Stimulated activated CD8-positive, alpha-beta memory T cell treated with anti-CD3 and anti-CD28 coated beads, Interleukin-15, amount 100 ng/mL, for 48 hours (primary cell): Measurements from ENCODE around the gene TMTC1.
"Not testable (repeated sequence)": the region's sequence is repeated elsewhere in the genome, so short reads cannot be mapped to it uniquely, and the experiment has no call there.

ENCODE experiments used
- DNase-seq, 2 donors: peaks; one replicate each; pipeline ENCODE4 v3.0.0-alpha.2; 2020; ENCODE audit warnings: low read depth in 2 of 2

The TMTC1 gene

GRCh38 chr12:29572938-29573337 lies 210.8 kb downstream of the TMTC1 start:
- DNase-seq: no peak

- no peak for DNase-seq
Measured at GRCh38 chr12:29572464-29572863, 211.3 kb downstream of the TMTC1 start.

DNA sequence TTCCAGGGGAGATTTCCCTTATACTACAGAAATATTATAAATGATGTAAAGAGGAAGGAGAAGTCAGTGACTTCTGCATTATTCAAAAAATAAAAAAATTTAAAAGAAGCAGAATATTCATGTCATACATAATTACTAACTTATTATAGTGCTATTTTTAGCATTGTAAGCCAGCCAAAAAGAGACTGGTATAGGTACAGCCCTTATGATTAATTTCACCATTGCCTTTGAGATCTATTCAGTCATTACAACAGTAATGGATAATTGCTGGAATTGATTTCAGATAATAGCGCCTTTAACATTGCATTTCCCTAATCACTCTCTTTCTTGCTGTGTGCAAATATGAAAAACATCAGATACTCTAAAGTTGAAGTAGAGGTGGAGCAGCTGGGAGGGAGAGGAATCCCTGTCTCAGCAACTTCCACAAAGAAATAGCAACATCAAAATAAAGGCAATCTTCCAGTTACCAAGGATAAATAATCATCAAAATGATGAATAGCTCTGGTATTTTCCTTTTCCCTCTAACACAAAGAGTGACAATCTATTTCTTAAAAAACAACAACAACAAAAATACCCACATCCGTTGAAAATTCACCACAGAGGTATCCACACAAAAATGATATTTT lies 214.5 kb downstream of the TMTC1 start:
- DNase-seq: no peak

DNA sequence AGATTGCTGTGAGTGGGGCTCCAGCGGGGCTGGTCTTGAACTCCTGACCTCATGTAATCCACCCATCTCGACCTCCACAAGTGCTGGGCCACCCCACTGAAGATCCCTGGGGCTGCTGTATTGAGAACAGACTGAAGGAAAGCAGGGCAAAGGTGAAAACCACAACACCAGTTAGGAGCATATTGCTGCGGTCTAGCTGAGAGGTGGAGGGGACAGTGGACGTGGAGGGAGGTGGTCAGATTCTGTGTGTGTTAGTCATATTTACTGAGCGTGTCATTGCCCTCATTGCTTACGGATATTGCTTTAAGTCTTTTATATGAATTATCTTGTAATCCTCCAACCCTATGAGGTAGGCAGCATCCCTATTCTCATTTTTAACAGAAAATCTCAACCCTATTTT lies 217.3 kb downstream of the TMTC1 start:
- no peak for DNase-seq

GRCh38 chr12:29565727-29566126 lies 218.0 kb downstream of the TMTC1 start:
- DNase-seq: no peak

DNA sequence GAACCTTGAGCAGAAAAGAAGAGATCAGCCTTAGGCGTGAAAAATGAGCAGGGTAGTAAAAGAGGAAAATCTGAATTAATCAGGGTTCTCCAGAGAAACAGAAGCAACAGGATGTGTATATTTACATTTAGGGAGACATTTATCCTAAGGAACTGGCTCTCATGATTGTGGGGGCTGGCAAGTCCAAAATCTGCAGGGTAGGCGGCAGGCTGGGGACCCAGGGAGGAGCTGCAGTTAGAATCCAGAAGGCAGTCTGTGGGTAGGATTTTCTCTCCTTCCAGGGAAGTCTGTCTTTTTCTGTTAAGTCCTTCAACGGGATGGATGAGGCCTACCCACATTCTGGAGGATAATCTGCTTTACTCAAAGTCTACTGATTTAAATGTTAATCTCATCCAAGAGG lies 218.8 kb downstream of the TMTC1 start:
- DNase-seq: no peak

- DNase-seq: no peak
Measured at GRCh38 chr12:29563636-29564035, 220.1 kb downstream of the TMTC1 start.

GRCh38 chr12:29563071-29563470 lies 220.7 kb downstream of the TMTC1 start:
- no peak for DNase-seq

- DNase-seq: no peak
Measured at GRCh38 chr12:29562110-29562804, 221.5 kb downstream of the TMTC1 start.

DNA sequence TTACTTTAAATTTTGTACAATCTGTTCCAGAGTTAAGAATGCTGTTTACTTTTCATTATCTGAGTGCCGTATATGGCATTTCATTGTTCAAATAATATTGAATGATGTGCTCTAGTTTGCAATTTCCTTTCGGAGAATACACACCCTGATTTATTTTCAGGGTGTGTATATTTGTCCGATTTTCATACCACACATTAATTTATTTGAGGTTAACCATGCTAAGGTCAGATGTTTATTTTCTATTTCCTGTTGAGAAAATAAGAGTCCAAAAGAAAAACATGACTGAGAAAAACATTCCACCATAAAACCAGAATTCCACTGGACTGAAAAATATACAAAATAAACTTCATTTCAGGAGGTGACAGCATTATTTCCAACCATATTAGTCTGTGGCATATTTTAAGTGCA lies 222.1 kb downstream of the TMTC1 start:
- DNase-seq: no peak

- no peak for DNase-seq
Measured at GRCh38 chr12:29559198-29559597, 224.5 kb downstream of the TMTC1 start.

- no peak for DNase-seq
Measured at GRCh38 chr12:29556363-29556762, 227.4 kb downstream of the TMTC1 start.

DNA sequence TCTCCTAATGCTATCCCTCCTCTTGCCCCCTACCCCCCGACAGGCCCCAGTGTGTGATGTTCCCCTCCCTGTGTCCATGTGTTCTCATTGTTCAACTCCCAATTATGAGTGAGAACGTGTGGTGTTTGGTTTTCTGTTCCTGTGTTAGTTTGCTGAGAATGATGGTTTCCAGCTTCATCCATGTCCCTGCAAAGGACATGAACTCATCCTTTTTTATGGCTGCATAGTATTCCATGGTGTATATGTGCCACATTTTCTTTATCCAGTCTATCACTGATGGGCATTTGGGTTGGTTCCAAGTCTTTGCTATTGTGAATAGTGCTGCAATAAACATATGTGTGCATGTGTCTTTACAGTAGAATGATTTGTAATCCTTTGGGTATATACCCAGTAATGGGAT lies 228.3 kb downstream of the TMTC1 start:
- not testable (repeated sequence) for DNase-seq

DNA sequence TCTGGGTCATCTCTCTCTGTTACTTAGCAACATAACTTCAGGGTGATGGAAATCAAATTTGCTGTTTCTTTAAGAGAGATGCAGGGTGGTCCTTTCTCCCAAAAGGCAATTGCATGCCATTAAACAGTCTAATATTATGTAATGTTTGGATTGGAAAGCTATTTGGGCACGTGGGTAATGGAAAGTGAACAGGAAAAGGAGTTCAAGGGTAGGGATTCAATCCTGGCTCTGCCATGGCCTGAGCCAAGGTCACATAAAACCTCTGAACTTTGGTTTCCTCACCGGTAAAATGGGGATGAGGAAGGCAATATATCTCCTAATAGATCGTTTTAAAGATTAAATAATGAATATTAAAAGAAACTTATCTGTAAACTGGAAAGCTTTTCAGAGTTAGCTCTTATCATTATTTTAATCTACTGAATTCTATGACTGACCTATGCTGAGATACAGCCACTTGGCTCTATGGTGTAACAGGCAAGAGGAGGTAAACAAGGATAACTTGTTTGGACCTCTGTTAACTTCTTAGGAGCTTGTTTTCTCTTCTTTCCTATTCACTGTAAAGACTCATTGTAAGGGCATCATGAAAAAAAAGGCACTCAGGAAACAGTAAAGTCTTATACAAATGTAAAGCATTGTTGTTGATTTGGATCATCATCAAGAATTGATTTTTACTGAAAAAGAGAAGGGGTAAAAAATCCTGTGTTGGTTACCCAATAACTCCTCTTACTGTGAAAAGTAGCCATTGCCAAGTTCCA lies 230.6 kb downstream of the TMTC1 start:
- DNase-seq: no peak

GRCh38 chr12:29552324-29552927 lies 231.3 kb downstream of the TMTC1 start:
- peak; percentile 26 to 39 for DNase-seq

- no peak for DNase-seq
Measured at GRCh38 chr12:29551812-29552211, 231.9 kb downstream of the TMTC1 start.

- DNase-seq: no peak
Measured at GRCh38 chr12:29547864-29548263, 235.9 kb downstream of the TMTC1 start.

- DNase-seq: no peak
Measured at GRCh38 chr12:29547151-29547632, 236.6 kb downstream of the TMTC1 start.

- no peak for DNase-seq
Measured at GRCh38 chr12:29546000-29546399, 237.7 kb downstream of the TMTC1 start.

DNA sequence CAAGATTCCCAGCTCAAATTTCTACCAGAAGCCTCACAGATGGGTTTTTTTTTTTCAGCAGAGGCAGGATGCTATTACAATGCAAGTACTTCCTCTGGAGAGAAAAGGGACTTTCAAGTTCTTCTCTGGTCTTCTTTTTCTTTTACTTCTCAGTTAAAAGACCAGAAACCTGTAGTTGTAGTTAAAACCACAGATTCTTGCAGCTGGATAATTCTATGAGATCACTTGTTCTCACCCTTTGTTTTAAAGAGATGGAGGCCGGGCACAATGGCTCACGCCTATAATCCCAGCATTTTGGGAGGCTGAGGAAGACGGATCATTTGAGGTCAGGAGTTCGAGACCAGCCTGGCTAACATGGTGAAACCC lies 238.7 kb downstream of the TMTC1 start:
- DNase-seq: no peak

DNA sequence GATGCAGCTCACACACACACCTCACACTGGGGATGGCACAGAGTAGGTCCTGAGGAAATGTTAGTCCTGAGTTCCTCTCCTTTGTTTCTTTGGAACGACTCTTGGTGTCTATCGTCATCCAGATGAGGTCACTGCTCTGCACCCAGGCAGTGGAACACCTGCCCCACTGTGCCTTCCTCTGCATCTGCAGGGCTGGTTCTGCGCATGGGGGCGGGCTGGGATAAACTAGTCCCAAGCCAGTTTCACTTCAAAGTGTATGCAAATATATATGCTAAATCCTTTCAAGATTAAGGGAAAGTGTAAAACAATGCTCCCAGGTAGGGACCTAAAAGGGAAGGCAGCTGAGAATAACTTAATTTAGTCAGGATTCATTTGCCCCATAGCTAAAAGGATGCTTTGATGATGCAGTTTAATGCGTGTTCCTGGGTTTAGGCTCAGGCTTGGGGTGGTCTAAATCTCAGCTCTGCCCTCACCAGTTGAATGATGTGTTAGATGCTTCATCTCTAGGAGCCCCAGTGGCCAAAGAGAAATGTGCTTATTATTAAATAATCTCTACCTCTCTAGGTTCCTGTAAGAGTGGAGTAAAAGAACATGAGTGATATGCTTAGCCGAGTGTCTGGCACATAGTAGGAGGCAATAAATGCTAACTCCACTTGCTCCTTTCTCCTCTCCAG lies 239.2 kb downstream of the TMTC1 start:
- no peak for DNase-seq

- DNase-seq: no peak
Measured at GRCh38 chr12:29543036-29543435, 240.7 kb downstream of the TMTC1 start.
